C4-2B (cell line): Measurements from ENCODE around the gene SP140L.

Experiments
- H3K27ac ChIP-seq: fragments of 450-650 bp; 2 replicates; pipeline ENCODE4 v1.5.1; 2017
- CTCF ChIP-seq: fragments of 450-650 bp; conservative IDR thresholded peaks from 2 replicates; pipeline ENCODE4 v1.5.1; 2017; ENCODE audit warnings: mild to moderate bottlenecking
- ZFX ChIP-seq: fragments of 450-650 bp; IDR thresholded peaks from 2 replicates; pipeline ENCODE4 v1.6.1; 2017

The SP140L gene

GRCh38 chr2:230356084-230356483 is 29.1 kb downstream of the SP140L start:
- no peak overlapping the region for H3K27ac ChIP-seq
- TF ChIP-seq ZFX (no peak), CTCF (no peak)

- no peak for TF ChIP-seq CTCF
- no peak for TF ChIP-seq ZFX
- H3K27ac ChIP-seq: no peak overlapping the region
Measured at GRCh38 chr2:230358305-230358704, 31.3 kb downstream of the SP140L start.

- TF ChIP-seq ZFX (no peak), CTCF (no peak)
- H3K27ac ChIP-seq: no peak overlapping the region
Measured at GRCh38 chr2:230360028-230360427, 33.0 kb downstream of the SP140L start.

- no peak for TF ChIP-seq CTCF
- no peak for TF ChIP-seq ZFX
- H3K27ac ChIP-seq: no peak overlapping the region
Measured at GRCh38 chr2:230362030-230362691, 35.2 kb downstream of the SP140L start.

- TF ChIP-seq ZFX: no peak
- TF ChIP-seq CTCF: no peak
- no peak overlapping the region for H3K27ac ChIP-seq
Measured at GRCh38 chr2:230382108-230382507, 55.1 kb downstream of the SP140L start.

GRCh38 chr2:230383453-230383852 is 56.5 kb downstream of the SP140L start:
- H3K27ac ChIP-seq: no peak overlapping the region
- TF ChIP-seq CTCF (no peak), ZFX (no peak)

GRCh38 chr2:230384986-230385385 is 58.0 kb downstream of the SP140L start:
- H3K27ac ChIP-seq: no peak overlapping the region
- TF ChIP-seq ZFX: no peak
- no peak for TF ChIP-seq CTCF
